Kidney epithelial cell (primary cell): ENCODE results near the gene ABCA7. TPM values are rescaled to one million over a fixed set of nuclear protein-coding genes. Genes with fewer than 3 reads are reported as not detected.

Source experiments
- DNase-seq: peaks from one replicate; pipeline ENCODE4 v3.0.0-alpha.2; 2010; ENCODE audit warnings: low read depth
- H3K27me3 ChIP-seq: 2 replicates; pipeline ENCODE4 v1.6.0; 2011; ENCODE audit warnings: low read length; ENCODE audit not compliant: control insufficient read depth, insufficient read depth
- H3K36me3 ChIP-seq: 2 replicates; pipeline ENCODE4 v1.5.1; 2011; ENCODE audit warnings: low read length; ENCODE audit not compliant: control insufficient read depth, insufficient read depth
- H3K4me3 ChIP-seq: 2 replicates; pipeline ENCODE4 v1.5.1; 2011; ENCODE audit warnings: low read depth, mild to moderate bottlenecking, control low read depth, low read length
- total RNA-seq: library from RNA; depleted of rRNA; stranded (reverse); fragments of >200 nt; gene quantifications from 2 replicates; pipeline ENCODE4 v1.2.3, GENCODE V29; 2015
- TF ChIP-seq, protein P1 (sequence below): IDR thresholded peaks from 2 replicates; pipeline ENCODE4 v1.5.1; 2011; ENCODE audit warnings: mild to moderate bottlenecking, moderate library complexity, low read length, control low read depth, inconsistent platforms; ENCODE audit not compliant: insufficient read depth, poor library complexity, severe bottlenecking

ABCA7 gene
- total RNA-seq, 1 donor from 2014 or later: 16.4 TPM

GRCh38 chr19:1066748-1067340, 26.9 kb downstream of the ABCA7 start, which contains the start of gene ARHGAP45:
ARHGAP45 (plus strand) TSS chr19:1067167; CDS start chr19:1067406, 239 bp downstream.
- no peaks in the 10 kb centered on the region for H3K36me3 ChIP-seq
- peak within 1 kb of the TSS; percentile 18 for H3K4me3 ChIP-seq
- no peak for DNase-seq
- TF ChIP-seq, protein P1, sequence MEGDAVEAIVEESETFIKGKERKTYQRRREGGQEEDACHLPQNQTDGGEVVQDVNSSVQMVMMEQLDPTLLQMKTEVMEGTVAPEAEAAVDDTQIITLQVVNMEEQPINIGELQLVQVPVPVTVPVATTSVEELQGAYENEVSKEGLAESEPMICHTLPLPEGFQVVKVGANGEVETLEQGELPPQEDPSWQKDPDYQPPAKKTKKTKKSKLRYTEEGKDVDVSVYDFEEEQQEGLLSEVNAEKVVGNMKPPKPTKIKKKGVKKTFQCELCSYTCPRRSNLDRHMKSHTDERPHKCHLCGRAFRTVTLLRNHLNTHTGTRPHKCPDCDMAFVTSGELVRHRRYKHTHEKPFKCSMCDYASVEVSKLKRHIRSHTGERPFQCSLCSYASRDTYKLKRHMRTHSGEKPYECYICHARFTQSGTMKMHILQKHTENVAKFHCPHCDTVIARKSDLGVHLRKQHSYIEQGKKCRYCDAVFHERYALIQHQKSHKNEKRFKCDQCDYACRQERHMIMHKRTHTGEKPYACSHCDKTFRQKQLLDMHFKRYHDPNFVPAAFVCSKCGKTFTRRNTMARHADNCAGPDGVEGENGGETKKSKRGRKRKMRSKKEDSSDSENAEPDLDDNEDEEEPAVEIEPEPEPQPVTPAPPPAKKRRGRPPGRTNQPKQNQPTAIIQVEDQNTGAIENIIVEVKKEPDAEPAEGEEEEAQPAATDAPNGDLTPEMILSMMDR: no peak
- peaks cover 47% of the 10 kb centered on the region for H3K27me3 ChIP-seq

DNA sequence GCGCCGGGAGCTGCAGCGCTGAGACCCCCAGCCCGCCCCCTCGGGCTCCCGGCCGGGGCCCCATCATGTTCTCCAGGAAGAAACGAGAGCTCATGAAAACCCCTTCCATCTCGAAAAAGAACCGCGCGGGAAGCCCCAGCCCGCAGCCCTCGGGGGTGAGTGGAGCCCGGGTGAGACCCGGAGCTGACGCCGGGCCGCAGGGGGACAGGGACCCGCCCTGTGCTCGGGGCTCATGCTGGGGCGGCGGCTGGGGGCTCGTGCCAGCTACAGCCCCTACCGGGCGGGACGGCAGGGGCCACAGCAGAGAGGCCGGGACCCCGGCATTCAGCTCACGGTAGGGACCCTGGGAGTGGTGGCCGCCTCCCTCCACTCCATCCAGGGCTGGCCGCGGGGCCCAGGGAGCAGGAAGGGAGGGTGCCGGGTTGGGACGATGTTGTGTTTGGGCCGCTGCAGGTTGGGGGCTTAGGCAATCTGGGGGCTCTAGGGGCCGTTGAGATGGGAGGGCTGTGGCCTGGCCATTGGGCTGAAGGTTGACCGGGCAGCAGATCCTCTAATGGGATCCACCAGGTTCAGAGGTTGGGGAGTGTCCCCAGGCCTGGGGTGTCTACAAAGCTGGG, 27.5 kb downstream of the ABCA7 start:
- DNase-seq: no peak
- peak overlapping the region; percentile 18 for H3K4me3 ChIP-seq
- H3K27me3 ChIP-seq: peaks cover 47% of the 10 kb centered on the region
- TF ChIP-seq, protein P1: no peak
- H3K36me3 ChIP-seq: no peaks in the 10 kb centered on the region

- TF ChIP-seq, protein P1: no peak
- H3K4me3 ChIP-seq: no peak overlapping the region
- no peak for DNase-seq
These were observed 28.4 kb downstream of the ABCA7 start for GRCh38 chr19:1068009-1069001.

DNA sequence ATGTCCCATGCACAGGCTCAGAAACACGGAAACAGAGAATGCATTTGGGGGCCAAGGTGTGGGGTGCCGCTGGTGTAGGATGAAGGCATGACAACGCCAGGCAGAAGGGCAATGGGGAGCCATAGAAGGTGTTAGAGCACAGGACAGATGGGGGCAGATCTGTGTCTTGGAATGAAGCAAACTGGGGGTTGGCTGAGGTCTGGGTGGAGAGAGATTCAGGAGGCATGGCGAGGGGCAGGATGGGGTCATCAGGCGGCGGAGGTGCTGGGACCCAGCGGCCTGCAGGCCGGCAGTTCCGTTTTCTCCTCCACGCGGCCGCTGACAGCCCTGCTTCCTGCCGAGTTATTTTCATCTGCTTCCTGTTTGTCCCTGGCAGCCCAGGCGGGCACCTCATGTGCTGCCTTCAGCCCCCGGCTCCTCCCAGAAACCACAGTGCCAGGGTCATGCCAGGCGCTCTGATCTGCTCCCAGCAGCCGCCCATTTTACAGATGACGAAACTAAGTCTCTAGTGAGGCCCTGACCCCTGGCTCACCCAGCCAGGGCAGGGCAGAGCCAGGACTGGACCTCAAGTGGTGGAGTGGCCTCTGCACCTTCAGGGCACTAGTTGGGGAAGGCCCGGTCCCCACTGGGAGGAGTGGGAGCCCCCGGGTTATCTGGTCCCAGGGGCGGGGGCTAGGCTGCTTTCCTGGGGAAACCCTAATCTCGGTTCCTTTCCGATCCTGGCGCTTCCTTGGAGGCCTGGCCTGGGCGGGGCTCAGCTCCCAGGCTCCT, 29.3 kb downstream of the ABCA7 start:
- Histone ChIP-seq H3K27me3 (peaks cover 39% of the 10 kb centered on the region), H3K36me3 (no peaks in the 10 kb centered on the region), H3K4me3 (no peak overlapping the region)
- DNase-seq: no peak
- TF ChIP-seq, protein P1: no peak

More at GRCh38 chr19:1068009-1069001, 28.4 kb downstream of the ABCA7 start:
- Histone ChIP-seq H3K27me3 (peaks cover 47% of the 10 kb centered on the region), H3K36me3 (no peaks in the 10 kb centered on the region)

GRCh38 chr19:1070576-1070930, 30.6 kb downstream of the ABCA7 start:
- no peak for DNase-seq
- TF ChIP-seq, protein P1: peak; percentile 35
- no peaks in the 10 kb centered on the region for H3K36me3 ChIP-seq
- H3K27me3 ChIP-seq: peaks cover 36% of the 10 kb centered on the region
- no peak overlapping the region for H3K4me3 ChIP-seq
